Stimulated activated effector memory CD8-positive, alpha-beta T cell treated with anti-CD3 and anti-CD28 coated beads, Interleukin-12 subunit alpha, Interleukin-12 subunit beta, amount 100 ng/mL, for 72 hours (primary cell): Measurements from ENCODE around the gene IL12B.
"Not testable (repeated sequence)": the region's sequence is repeated elsewhere in the genome, so short reads cannot be mapped to it uniquely, and the experiment has no call there.

Experiments used
- ATAC-seq: fragments of 150-1000 bp; cut with Tn5 transposase; 2 replicates; pipeline ENCODE4 v1.10.0; 2021
- DNase-seq, 2 donors: peaks; one replicate each; pipeline ENCODE4 v3.0.0; 2021 to 2022; ENCODE audit warnings: low spot score in 2 of 2
- H3K27ac Mint-ChIP-seq: one replicate; pipeline ENCODE4 v1.8.0; 2022; ENCODE audit warnings: mild to moderate bottlenecking, mixed read lengths
- H3K36me3 Mint-ChIP-seq: one replicate; pipeline ENCODE4 v1.8.0; 2022; ENCODE audit warnings: mild to moderate bottlenecking, mixed read lengths
- H3K4me1 Mint-ChIP-seq: one replicate; pipeline ENCODE4 v1.8.0; 2022; ENCODE audit warnings: mixed read lengths
- H3K4me3 Mint-ChIP-seq: one replicate; pipeline ENCODE4 v1.8.0; 2022; ENCODE audit warnings: mild to moderate bottlenecking, mixed read lengths
- H3K9me3 Mint-ChIP-seq: one replicate; pipeline ENCODE4 v1.8.0; 2022; ENCODE audit warnings: mixed read lengths

The IL12B gene

DNA sequence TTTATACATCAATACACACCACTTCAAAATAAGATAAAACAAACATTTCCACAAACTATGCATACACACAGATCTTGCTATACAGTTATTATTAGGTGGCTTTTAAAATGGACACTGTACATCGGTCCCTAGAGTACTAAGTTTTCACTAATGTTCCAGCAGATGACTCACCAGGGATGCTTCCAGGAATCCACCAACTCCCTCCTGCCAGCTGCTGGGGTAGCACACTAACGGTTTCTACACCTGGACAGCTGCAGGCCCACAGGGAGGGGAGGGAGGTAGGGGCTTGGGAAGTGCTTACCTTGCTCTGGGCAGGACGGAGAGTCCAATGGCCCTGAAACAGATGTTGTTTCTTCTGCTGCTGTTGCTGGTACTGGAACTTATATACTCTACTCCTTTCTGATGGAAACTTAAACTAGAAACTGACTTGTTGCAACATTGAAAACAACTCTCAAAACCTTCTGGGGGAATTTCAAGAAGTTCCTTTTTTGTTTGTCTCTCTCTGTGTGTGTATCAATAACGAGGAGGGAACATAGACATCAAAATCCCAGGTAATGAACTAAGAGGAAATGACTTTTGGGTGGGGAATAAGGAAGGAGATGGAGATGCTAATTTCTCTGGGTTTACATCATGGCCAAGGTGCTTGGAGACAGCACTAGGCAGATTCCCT lies at the start of gene IL12B:
TSS of gene IL12B (minus strand) at position 357 of the 670 bp plus-strand sequence. CDS start 3,705 bp downstream, outside the sequence.
- no peak for DNase-seq
- Mint-ChIP-seq H3K9me3 (no peaks in the 10 kb centered on the region), H3K27ac (peak within 1 kb of the TSS; percentile 85), H3K4me1 (peaks cover 16% of the 10 kb centered on the region), H3K36me3 (no peaks in the 10 kb centered on the region), H3K4me3 (peak within 1 kb of the TSS; percentile 75)
- ATAC-seq, result no peak

GRCh38 chr5:159377653-159378052 lies 47.4 kb upstream of the IL12B start:
- Mint-ChIP-seq H3K4me1 (no peaks in the 10 kb centered on the region), H3K9me3 (peaks cover 20% of the 10 kb centered on the region), H3K36me3 (no peaks in the 10 kb centered on the region), H3K27ac (no peak overlapping the region), H3K4me3 (no peak overlapping the region)
- no peak for ATAC-seq
- no peak for DNase-seq

- H3K27ac Mint-ChIP-seq, H3K36me3 Mint-ChIP-seq, H3K9me3 Mint-ChIP-seq, ATAC-seq, H3K4me3 Mint-ChIP-seq, H3K4me1 Mint-ChIP-seq, DNase-seq: not testable (repeated sequence)
These were observed 37.6 kb upstream of the IL12B start for GRCh38 chr5:159367866-159368265.

GRCh38 chr5:159366776-159367175 lies 36.5 kb upstream of the IL12B start:
- DNase-seq, H3K27ac Mint-ChIP-seq, ATAC-seq, H3K36me3 Mint-ChIP-seq, H3K9me3 Mint-ChIP-seq, H3K4me3 Mint-ChIP-seq, H3K4me1 Mint-ChIP-seq: not testable (repeated sequence)

DNA sequence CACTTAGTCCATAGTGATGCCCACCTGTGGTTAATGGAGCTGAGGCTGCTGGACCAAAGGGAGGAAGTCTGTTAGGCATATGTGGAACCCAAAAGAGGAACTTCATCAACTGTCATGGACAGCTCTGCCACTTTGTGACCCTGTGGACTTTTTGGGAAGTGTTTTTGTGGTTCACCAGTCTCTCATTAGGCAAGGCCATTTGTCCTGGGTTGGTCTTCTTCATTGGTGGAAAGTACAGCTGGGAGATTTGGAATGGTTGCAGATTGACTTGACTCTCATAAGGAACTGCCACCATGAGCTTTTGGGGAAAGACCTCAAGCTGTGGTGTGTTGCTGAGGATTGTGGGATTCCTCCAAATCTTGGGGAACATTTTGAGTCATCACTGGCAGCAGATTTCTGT lies 31.9 kb upstream of the IL12B start:
- ATAC-seq, result no peak
- Mint-ChIP-seq H3K9me3 (no peaks in the 10 kb centered on the region), H3K27ac (no peak overlapping the region), H3K4me3 (no peak overlapping the region), H3K36me3 (no peaks in the 10 kb centered on the region), H3K4me1 (peaks cover 6% of the 10 kb centered on the region)
- DNase-seq, result no peak

- DNase-seq, H3K4me1 Mint-ChIP-seq, H3K27ac Mint-ChIP-seq, ATAC-seq, H3K4me3 Mint-ChIP-seq, H3K36me3 Mint-ChIP-seq, H3K9me3 Mint-ChIP-seq: not testable (repeated sequence)
These were observed 29.6 kb upstream of the IL12B start for GRCh38 chr5:159359871-159360270.

GRCh38 chr5:159359408-159359807 lies 29.1 kb upstream of the IL12B start:
- H3K4me3 Mint-ChIP-seq, result no peak overlapping the region
- H3K27ac Mint-ChIP-seq, result no peak overlapping the region
- DNase-seq (no peak), ATAC-seq (no peak)
- H3K9me3 Mint-ChIP-seq, result no peaks in the 10 kb centered on the region
- no peaks in the 10 kb centered on the region for H3K4me1 Mint-ChIP-seq
- H3K36me3 Mint-ChIP-seq, result no peaks in the 10 kb centered on the region

DNA sequence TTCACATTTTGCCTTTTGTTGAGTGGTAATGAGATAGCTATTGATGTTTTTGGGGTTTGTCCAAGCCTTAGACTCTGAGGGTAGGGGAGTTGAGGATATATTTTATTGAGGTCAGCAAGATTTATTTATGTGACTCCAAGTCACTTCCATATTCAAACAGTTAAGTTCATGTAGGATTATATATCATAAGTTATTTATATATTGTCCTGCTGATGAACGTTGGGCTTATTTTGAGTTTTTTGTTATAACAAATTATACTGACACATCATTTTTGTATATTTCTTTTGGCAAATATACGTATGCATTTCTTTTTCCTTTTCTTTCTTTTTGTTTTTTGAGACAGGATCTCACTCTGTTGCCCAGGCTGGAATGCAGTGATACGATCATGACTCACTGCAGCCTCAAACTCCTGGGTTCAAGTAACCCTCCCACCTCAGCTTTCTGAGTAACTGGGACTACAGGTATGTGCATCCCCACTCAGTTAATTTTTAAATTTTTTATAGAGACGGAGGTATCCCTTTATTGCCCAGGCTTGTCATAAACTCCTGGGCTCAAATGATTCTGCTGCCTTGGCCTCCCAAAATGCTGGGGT lies 23.5 kb upstream of the IL12B start:
- no peaks in the 10 kb centered on the region for H3K9me3 Mint-ChIP-seq
- no peaks in the 10 kb centered on the region for H3K36me3 Mint-ChIP-seq
- H3K27ac Mint-ChIP-seq, result no peak overlapping the region
- no peak overlapping the region for H3K4me3 Mint-ChIP-seq
- no peaks in the 10 kb centered on the region for H3K4me1 Mint-ChIP-seq
- no peak for ATAC-seq
- DNase-seq, result no peak

- H3K4me3 Mint-ChIP-seq, H3K27ac Mint-ChIP-seq: not testable (repeated sequence)
These were observed 20.4 kb upstream of the IL12B start for GRCh38 chr5:159350644-159351043.

GRCh38 chr5:159350216-159350615 lies 19.9 kb upstream of the IL12B start:
- not testable (repeated sequence) for H3K27ac Mint-ChIP-seq, ATAC-seq, DNase-seq, H3K4me1 Mint-ChIP-seq, H3K9me3 Mint-ChIP-seq, H3K4me3 Mint-ChIP-seq, H3K36me3 Mint-ChIP-seq

More at GRCh38 chr5:159350644-159351043, 20.4 kb upstream of the IL12B start:
- not testable (repeated sequence) for H3K36me3 Mint-ChIP-seq, DNase-seq, H3K4me1 Mint-ChIP-seq, H3K9me3 Mint-ChIP-seq, ATAC-seq

DNA sequence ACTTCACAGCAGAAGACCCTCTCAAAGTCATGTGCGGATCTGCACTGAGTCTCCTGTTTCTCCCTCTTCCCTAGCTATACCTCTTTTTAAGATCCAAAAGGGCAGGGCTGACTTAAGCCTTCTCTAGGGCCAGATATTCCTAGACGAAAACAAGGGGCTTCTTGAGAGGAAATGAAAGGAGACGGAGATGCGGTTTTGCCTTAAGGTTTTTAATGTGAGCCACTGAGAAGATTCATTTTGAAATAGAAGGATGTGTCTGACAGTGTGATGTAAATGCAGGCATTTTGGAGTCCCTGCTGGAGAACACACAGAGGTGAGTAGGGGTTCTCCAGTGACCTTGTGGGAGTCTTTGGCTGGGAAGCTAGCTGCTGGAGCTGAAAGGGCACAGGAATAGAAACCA lies 15.6 kb upstream of the IL12B start:
- DNase-seq (no peak), ATAC-seq (no peak)
- Mint-ChIP-seq H3K36me3 (no peaks in the 10 kb centered on the region), H3K27ac (no peak overlapping the region), H3K9me3 (no peaks in the 10 kb centered on the region), H3K4me1 (peaks cover 30% of the 10 kb centered on the region), H3K4me3 (no peak overlapping the region)

DNA sequence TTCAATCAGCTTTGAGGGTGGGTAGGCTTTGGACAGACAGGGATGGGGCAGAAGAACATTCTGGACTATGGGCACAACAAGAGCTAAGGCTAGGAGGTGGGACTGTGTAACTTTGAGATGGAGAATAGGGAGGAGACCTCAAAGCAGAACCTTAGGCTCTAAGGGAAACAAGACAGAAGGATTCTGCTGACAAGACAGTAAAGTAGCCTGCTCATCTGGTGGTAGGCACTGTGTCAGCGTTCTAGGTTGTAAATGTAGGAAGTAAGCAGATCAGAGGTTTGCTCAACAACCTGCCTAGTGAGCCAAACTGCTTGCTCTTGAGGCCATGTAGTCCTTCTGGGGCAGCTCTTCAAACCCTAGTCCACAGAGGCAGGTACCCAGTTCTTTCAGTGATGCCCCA lies 15.0 kb upstream of the IL12B start:
- Mint-ChIP-seq H3K9me3 (no peaks in the 10 kb centered on the region), H3K4me3 (no peak overlapping the region), H3K36me3 (no peaks in the 10 kb centered on the region), H3K4me1 (peaks cover 35% of the 10 kb centered on the region), H3K27ac (no peak overlapping the region)
- DNase-seq, result no peak
- no peak for ATAC-seq

DNA sequence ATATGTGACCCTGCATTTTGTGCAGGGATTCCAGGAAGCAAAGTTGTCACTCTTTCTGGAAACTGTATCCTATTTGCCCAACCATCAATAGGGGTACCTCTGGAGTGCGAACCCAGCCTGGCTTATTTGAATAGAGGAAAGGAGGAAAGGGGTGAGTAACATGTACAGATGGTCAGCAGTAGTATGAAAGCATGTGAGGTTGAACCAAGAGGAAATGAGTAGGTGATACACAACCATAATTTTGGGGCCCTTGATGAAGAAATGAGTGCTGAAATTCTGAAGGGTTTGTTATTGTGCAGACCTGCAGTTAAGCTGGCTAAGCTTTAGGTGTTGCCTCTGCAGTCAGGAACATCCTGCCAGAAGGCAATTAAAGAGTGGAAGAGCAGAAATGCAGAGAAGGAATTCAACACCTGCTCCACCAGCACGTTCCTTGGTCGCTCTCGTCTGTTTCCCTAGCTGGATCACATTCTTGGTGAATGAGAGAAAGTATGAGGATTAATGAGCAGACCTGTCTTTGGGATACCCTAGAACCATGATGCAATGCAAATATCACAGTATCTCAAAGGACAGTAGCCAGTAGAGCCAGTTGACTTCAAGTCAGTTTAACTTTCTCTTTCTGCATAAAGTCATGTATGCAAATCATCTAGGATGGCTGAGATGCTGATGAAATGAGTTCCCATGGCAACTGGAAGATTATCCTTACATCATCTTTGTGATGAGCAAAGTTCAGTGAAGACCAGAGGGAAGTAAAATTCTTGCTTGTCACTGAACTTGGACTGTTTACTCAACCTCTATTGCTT lies 13.2 kb upstream of the IL12B start:
- no peak overlapping the region for H3K4me3 Mint-ChIP-seq
- ATAC-seq (peak; percentile 36), DNase-seq (no peak)
- H3K4me1 Mint-ChIP-seq, result peaks cover 44% of the 10 kb centered on the region
- no peaks in the 10 kb centered on the region for H3K9me3 Mint-ChIP-seq
- H3K27ac Mint-ChIP-seq, result peak overlapping the region; percentile 5
- H3K36me3 Mint-ChIP-seq, result no peaks in the 10 kb centered on the region

DNA sequence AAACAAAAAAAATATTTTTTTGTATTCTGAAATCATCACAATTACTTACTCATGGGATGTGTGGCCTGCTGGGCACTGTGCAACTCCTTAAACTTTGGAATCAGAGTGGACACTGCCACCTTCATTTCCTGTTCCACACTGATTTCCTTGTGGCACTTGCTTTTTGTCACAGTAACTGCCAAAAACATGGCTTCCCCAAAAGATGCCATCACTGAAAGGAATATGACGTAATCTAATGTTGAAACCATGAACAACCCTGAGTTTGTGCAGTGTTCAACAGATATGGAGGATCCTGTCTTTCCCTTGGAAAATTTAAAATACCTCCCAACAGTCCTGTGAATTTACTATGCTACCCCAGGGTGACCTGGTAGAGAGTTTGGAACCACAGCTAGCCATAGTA lies 12.6 kb upstream of the IL12B start:
- no peaks in the 10 kb centered on the region for H3K9me3 Mint-ChIP-seq
- H3K27ac Mint-ChIP-seq, result no peak overlapping the region
- no peak overlapping the region for H3K4me3 Mint-ChIP-seq
- H3K4me1 Mint-ChIP-seq, result peaks cover 51% of the 10 kb centered on the region
- no peaks in the 10 kb centered on the region for H3K36me3 Mint-ChIP-seq
- no peak for ATAC-seq
- no peak for DNase-seq

GRCh38 chr5:159341906-159342310 lies 11.6 kb upstream of the IL12B start:
- DNase-seq, result peak in 1 of 2 donors; percentile 32
- Mint-ChIP-seq H3K4me3 (no peak overlapping the region), H3K4me1 (peaks cover 60% of the 10 kb centered on the region)

GRCh38 chr5:159341145-159341544 lies 10.9 kb upstream of the IL12B start:
- Mint-ChIP-seq H3K27ac (peak overlapping the region; percentile 1), H3K4me3 (peak overlapping the region; percentile 1), H3K36me3 (no peaks in the 10 kb centered on the region), H3K9me3 (no peaks in the 10 kb centered on the region), H3K4me1 (peaks cover 68% of the 10 kb centered on the region)
- no peak for DNase-seq
- peak; percentile 66 for ATAC-seq

More at GRCh38 chr5:159341906-159342310, 11.6 kb upstream of the IL12B start:
- Mint-ChIP-seq H3K36me3 (no peaks in the 10 kb centered on the region), H3K27ac (peak overlapping the region; percentile 60), H3K9me3 (no peaks in the 10 kb centered on the region)
- ATAC-seq, result peak; percentile 67
